HCT116 (cell line): ENCODE results near the gene TNP1. TPM values are rescaled to one million over a fixed set of nuclear protein-coding genes. Genes with fewer than 3 reads are reported as not detected.

ENCODE experiments used
- ATAC-seq: fragments of 200-7000 bp; cut with Tn5 transposase; 2 replicates; pipeline ENCODE4 v1.9.1; 2020; ENCODE audit warnings: mild to moderate bottlenecking, moderate library complexity
- BruUV-seq: library from RNA; stranded (reverse); fragments of 400-500 nt; replicated peaks from 2 replicates; lab custom pipeline; 2021; lab: Mats Ljungman, UMichigan
- CTCF ChIA-PET: fragments of 300-600 bp; sonication (Branson Sonifier 250); formaldehyde crosslinking; loops from one replicate; lab custom pipeline; 2021; ENCODE audit warnings: antibody characterized with exemption; lab: Charles Lee
- POLR2A ChIA-PET: fragments of 300-600, 350-600 bp; sonication (Branson Sonifier 250); formaldehyde crosslinking; loops from one replicate; lab custom pipeline; 2021; ENCODE audit warnings: antibody characterized with exemption; lab: Charles Lee
- RAD21 ChIA-PET, 2 experiments: fragments of 300-600 bp; sonication (Branson Sonifier 250); formaldehyde crosslinking; loops; one replicate each; lab custom pipeline; 2023; ENCODE audit warnings: low total read pairs in 2 of 2; ENCODE audit not compliant: uncharacterized antibody in 2 of 2, unreplicated experiment in 2 of 2, low non-redundant PET in 1 of 2; lab: Charles Lee
- DNase-seq: peaks from one replicate; pipeline ENCODE4 v3.0.0-alpha.2; 2010; ENCODE audit warnings: low read depth, low spot score
- H2AFZ ChIP-seq: fragments of 200-600 bp; shearing (Covaris generic), sonication (generic); 2 replicates; pipeline ENCODE4 v1.6.1; 2017; ENCODE audit warnings: low read depth, mixed run types, mixed read lengths, antibody characterized with exemption, low read length; ENCODE audit not compliant: poor library complexity, severe bottlenecking
- H3K27ac ChIP-seq: 2 replicates; pipeline ENCODE4 v1.5.1; 2012; ENCODE audit warnings: low read depth, low read length
- H3K27me3 ChIP-seq: fragments of 200-600 bp; sonication (generic); 2 replicates; pipeline ENCODE4 v1.6.1; 2016; ENCODE audit warnings: mixed run types, low read length, mixed read lengths; ENCODE audit not compliant: insufficient read depth
- H3K36me3 ChIP-seq, 2 experiments: fragments of 200-500 bp in 1 of 2; fragments of 200-600 bp in 1 of 2; sonication (Bioruptor generic) in 1 of 2; sonication (generic) in 1 of 2; 2 replicates each; pipeline versions ENCODE4 v1.5.1 to v1.6.1; 2014 to 2016; ENCODE audit warnings: low read length in 2 of 2, inconsistent platforms in 1 of 2, mixed read lengths in 1 of 2, mixed run types in 1 of 2; ENCODE audit not compliant: insufficient read depth in 2 of 2, control insufficient read depth in 1 of 2
- H3K4me1 ChIP-seq, 2 experiments: fragments of 200-600 bp in 1 of 2; sonication (generic) in 1 of 2; 2 replicates each; pipeline versions ENCODE4 v1.5.1 to v1.6.1; 2012 to 2017; ENCODE audit warnings: low read length in 2 of 2, inconsistent platforms in 1 of 2, mild to moderate bottlenecking in 1 of 2, mixed read lengths in 1 of 2, mixed run types in 1 of 2, moderate library complexity in 1 of 2; ENCODE audit not compliant: insufficient read depth in 2 of 2, control insufficient read depth in 1 of 2
- H3K4me2 ChIP-seq: fragments of 200-600 bp; sonication (generic); 2 replicates; pipeline ENCODE4 v1.6.1; 2017; ENCODE audit warnings: mixed run types, low read length, mixed read lengths
- H3K4me3 ChIP-seq, 2 experiments: fragments of 200-600 bp in 1 of 2; sonication (generic) in 1 of 2; replicated peaks in 1 of 2; 2 replicates each; pipeline ENCODE4 v1.5.1; 2011 to 2016; ENCODE audit warnings: low read length in 2 of 2, control low read depth in 1 of 2, low read depth in 1 of 2, mild to moderate bottlenecking in 1 of 2, mixed read lengths in 1 of 2, mixed run types in 1 of 2
- H3K79me2 ChIP-seq: fragments of 200-600 bp; sonication (generic); 2 replicates; pipeline ENCODE4 v1.6.1; 2017; ENCODE audit warnings: mild to moderate bottlenecking, mixed run types, low read length, moderate library complexity, mixed read lengths; ENCODE audit not compliant: insufficient read depth
- H3K9ac ChIP-seq: fragments of 200-600 bp; sonication (generic); 2 replicates; pipeline ENCODE4 v1.6.1; 2016; ENCODE audit warnings: low read length, mixed read lengths
- H3K9me2 ChIP-seq: fragments of 200-600 bp; sonication (generic), shearing (Covaris generic); 2 replicates; pipeline ENCODE4 v1.6.1; 2017; ENCODE audit warnings: mixed run types, mild to moderate bottlenecking, moderate library complexity; ENCODE audit not compliant: insufficient read depth
- H3K9me3 ChIP-seq, 2 experiments: fragments of 200-500 bp in 1 of 2; fragments of 200-600 bp in 1 of 2; sonication (Bioruptor generic) in 1 of 2; sonication (generic) in 1 of 2; 2 replicates each; pipeline ENCODE4 v1.6.1; 2014 to 2017; ENCODE audit warnings: low read length in 2 of 2, mixed read lengths in 2 of 2, inconsistent platforms in 1 of 2, low read depth in 1 of 2, mild to moderate bottlenecking in 1 of 2, mixed run types in 1 of 2, moderate library complexity in 1 of 2; ENCODE audit not compliant: control insufficient read depth in 1 of 2, insufficient read depth in 1 of 2
- H4K20me1 ChIP-seq: fragments of 200-600 bp; sonication (generic), shearing (Covaris generic); 2 replicates; pipeline ENCODE4 v1.6.1; 2017; ENCODE audit warnings: mixed run types, mild to moderate bottlenecking, moderate library complexity; ENCODE audit not compliant: insufficient read depth
- CBX3 ChIP-seq: IDR thresholded peaks from 2 replicates; pipeline ENCODE4 v1.6.1; 2012; ENCODE audit warnings: low read depth
- CEBPB ChIP-seq: IDR thresholded peaks from 2 replicates; pipeline ENCODE4 v1.6.1; 2012; ENCODE audit warnings: low read depth
- EGR1 ChIP-seq: IDR thresholded peaks from 2 replicates; pipeline ENCODE4 v1.6.1; 2012; ENCODE audit warnings: low read depth
- EZH2phosphoT487 ChIP-seq: fragments of 200-600 bp; IDR thresholded peaks from 2 replicates; pipeline ENCODE4 v1.6.1; 2018; ENCODE audit warnings: antibody characterized with exemption, borderline replicate concordance
- FOSL1 ChIP-seq: IDR thresholded peaks from 2 replicates; pipeline ENCODE4 v1.6.1; 2012; ENCODE audit warnings: low read depth
- RAD21 ChIP-seq: IDR thresholded peaks from 2 replicates; pipeline ENCODE4 v1.6.1; 2012; ENCODE audit warnings: low read depth, mild to moderate bottlenecking
- SIN3A ChIP-seq: IDR thresholded peaks from 2 replicates; pipeline ENCODE4 v1.6.1; 2012; ENCODE audit warnings: low read depth
- SRF ChIP-seq: IDR thresholded peaks from 2 replicates; pipeline ENCODE4 v1.6.1; 2012; ENCODE audit warnings: low read depth
- TCF7L2 ChIP-seq: IDR thresholded peaks from 2 replicates; pipeline ENCODE4 v1.7.0; 2011; ENCODE audit warnings: borderline replicate concordance, inconsistent platforms; ENCODE audit not compliant: insufficient read depth, insufficient read length; ENCODE audit errors: extremely low read depth
- YY1 ChIP-seq: IDR thresholded peaks from 2 replicates; pipeline ENCODE4 v1.6.1; 2011; ENCODE audit warnings: low read length, low read depth, moderate library complexity, mild to moderate bottlenecking; ENCODE audit not compliant: insufficient replicate concordance; ENCODE audit errors: extremely low read depth
- intact Hi-C: fragments of 100-400 bp; cut with micrococcal nuclease; formaldehyde crosslinking; loops from 2 replicates; pipeline ENCODE4 v1.10.0; 2022
- total RNA-seq: library from RNA; stranded (reverse); gene quantifications from one replicate; pipeline ENCODE4 v1.2.1, GENCODE V29; 2021; ENCODE audit not compliant: unreplicated experiment
- TF ChIP-seq, protein P1 (sequence below): IDR thresholded peaks from 2 replicates; pipeline ENCODE4 v1.6.1; 2011; ENCODE audit warnings: mild to moderate bottlenecking, low read length, moderate library complexity; ENCODE audit not compliant: insufficient replicate concordance; ENCODE audit errors: extremely low read depth
- TF ChIP-seq, protein P2 (sequence below), 3 experiments: fragments of 200-600 bp in 1 of 3; sonication (generic) in 1 of 3; IDR thresholded peaks in 2 of 3; conservative IDR thresholded peaks in 1 of 3; 2 replicates each; pipeline ENCODE4 v1.5.1; 2012 to 2017; ENCODE audit warnings: low read depth in 2 of 3, low read length in 2 of 3, antibody characterized with exemption in 1 of 3, borderline replicate concordance in 1 of 3, control low read depth in 1 of 3, mild to moderate bottlenecking in 1 of 3, mixed read lengths in 1 of 3, mixed run types in 1 of 3, moderate library complexity in 1 of 3; ENCODE audit not compliant: insufficient read depth in 1 of 3

Gene TNP1
- total RNA-seq, 1 experiment from 2014 or later, result not detected

DNA sequence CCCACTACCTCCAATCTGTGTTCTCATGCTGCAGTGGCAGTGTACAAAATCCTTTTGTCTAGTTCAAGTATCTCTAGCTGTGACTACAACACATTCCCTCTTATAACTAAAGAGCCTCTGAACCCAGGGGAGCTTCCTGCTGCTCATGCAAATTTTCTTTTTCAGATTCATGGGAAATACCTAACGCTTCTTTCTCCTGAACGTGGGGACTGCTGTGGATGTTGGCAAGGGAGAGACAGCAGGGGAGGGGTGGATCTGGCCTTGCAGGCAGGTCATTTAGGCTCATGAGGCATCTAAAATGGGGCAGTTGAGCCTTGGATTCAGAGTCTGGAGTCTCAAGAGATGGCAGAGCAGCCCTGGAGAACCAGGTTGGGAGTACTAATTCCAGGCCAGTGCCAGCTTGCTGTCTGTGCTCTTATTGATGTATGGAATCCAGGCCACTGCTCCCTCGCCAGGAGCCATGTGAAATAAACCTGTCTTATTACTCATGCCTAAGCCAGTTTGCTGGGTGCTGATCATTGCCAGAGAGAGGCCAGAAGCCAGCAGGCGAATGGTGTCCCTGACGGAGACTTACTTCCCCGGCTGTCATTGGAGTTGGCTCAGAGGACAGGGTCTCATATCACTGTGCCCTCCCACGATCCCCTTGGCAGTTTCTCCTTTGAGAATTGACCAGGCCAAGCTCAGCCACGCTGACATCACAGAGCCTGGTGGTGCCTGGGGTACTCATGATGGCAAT, 29.2 kb upstream of the TNP1 start:
- CTCF ChIA-PET, result no interaction called here
- TF ChIP-seq, protein P1, sequence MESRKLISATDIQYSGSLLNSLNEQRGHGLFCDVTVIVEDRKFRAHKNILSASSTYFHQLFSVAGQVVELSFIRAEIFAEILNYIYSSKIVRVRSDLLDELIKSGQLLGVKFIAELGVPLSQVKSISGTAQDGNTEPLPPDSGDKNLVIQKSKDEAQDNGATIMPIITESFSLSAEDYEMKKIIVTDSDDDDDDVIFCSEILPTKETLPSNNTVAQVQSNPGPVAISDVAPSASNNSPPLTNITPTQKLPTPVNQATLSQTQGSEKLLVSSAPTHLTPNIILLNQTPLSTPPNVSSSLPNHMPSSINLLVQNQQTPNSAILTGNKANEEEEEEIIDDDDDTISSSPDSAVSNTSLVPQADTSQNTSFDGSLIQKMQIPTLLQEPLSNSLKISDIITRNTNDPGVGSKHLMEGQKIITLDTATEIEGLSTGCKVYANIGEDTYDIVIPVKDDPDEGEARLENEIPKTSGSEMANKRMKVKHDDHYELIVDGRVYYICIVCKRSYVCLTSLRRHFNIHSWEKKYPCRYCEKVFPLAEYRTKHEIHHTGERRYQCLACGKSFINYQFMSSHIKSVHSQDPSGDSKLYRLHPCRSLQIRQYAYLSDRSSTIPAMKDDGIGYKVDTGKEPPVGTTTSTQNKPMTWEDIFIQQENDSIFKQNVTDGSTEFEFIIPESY, result no peak
- TF ChIP-seq CEBPB, result no peak
- TF ChIP-seq, all 23 proteins: peak for 0
- no TSS peak for BruUV-seq
- ChIA-PET POLR2A (no interaction called here), RAD21 (no interaction called here)
- H3K36me3 ChIP-seq, result no peaks in the 10 kb centered on the region
- no peak overlapping the region for H3K27ac ChIP-seq
- intact Hi-C loops, result no loop called here
- H3K9me3 ChIP-seq, result no peaks in the 10 kb centered on the region
- H4K20me1 ChIP-seq, result no peaks in the 10 kb centered on the region
- H3K9ac ChIP-seq, result no peak overlapping the region
- no peak overlapping the region for H2AFZ ChIP-seq
- DNase-seq, result no peak
- H3K4me2 ChIP-seq, result no peak overlapping the region
- H3K4me3 ChIP-seq, result no peak overlapping the region
- H3K9me2 ChIP-seq, result no peaks in the 10 kb centered on the region
- H3K79me2 ChIP-seq, result no peaks in the 10 kb centered on the region
- no peak for ATAC-seq
- H3K4me1 ChIP-seq, result no peaks in the 10 kb centered on the region
- peaks cover 55% of the 10 kb centered on the region for H3K27me3 ChIP-seq

DNA sequence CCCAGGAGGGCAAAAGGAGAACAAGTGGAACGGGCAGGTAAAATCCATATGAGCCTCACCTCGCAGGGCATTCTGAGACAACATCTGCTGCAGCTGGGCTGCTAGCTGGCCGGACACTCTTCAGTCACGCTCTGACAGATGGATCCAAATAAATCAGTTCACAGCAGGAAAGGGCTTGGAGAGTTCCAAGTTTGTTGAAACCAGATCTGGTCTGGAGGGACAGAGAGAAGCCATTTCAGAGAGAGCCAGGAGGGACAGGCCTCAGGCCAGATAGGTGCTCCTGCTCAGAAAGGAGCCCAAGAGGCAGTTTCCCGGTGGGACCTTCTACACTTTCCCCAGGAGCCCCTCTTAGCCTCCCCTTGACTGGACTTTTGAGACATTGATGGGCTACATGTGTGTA, 28.2 kb upstream of the TNP1 start:
- POLR2A ChIA-PET, result no interaction called here

More for the DNA sequence above, 28.2 kb upstream of the TNP1 start:
- H3K9ac ChIP-seq, result no peak overlapping the region
- H3K27ac ChIP-seq, result no peak overlapping the region
- BruUV-seq, result no TSS peak
- no peaks in the 10 kb centered on the region for H3K4me1 ChIP-seq
- ChIA-PET CTCF (no interaction called here), RAD21 (no interaction called here)
- no peaks in the 10 kb centered on the region for H3K79me2 ChIP-seq
- H3K4me3 ChIP-seq, result no peak overlapping the region
- DNase-seq, result no peak
- no peak overlapping the region for H3K4me2 ChIP-seq
- TF ChIP-seq EGR1 (no peak), FOSL1 (no peak), YY1 (no peak), EZH2phosphoT487 (no peak), SRF (no peak), SIN3A (no peak), CBX3 (no peak), RAD21 (no peak), TCF7L2 (no peak)
- TF ChIP-seq, protein P2, sequence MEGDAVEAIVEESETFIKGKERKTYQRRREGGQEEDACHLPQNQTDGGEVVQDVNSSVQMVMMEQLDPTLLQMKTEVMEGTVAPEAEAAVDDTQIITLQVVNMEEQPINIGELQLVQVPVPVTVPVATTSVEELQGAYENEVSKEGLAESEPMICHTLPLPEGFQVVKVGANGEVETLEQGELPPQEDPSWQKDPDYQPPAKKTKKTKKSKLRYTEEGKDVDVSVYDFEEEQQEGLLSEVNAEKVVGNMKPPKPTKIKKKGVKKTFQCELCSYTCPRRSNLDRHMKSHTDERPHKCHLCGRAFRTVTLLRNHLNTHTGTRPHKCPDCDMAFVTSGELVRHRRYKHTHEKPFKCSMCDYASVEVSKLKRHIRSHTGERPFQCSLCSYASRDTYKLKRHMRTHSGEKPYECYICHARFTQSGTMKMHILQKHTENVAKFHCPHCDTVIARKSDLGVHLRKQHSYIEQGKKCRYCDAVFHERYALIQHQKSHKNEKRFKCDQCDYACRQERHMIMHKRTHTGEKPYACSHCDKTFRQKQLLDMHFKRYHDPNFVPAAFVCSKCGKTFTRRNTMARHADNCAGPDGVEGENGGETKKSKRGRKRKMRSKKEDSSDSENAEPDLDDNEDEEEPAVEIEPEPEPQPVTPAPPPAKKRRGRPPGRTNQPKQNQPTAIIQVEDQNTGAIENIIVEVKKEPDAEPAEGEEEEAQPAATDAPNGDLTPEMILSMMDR (IDR thresholded peaks at IDR 0.05 in 2 of 3, conservative IDR thresholded peaks at IDR 0.05 in 1 of 3; ENCODE audit: borderline replicate concordance in 1 of 3, insufficient read depth in 1 of 3, low read depth in 2 of 3, low read length in 2 of 3), result no peak
- intact Hi-C loops, result no loop called here
- no peaks in the 10 kb centered on the region for H4K20me1 ChIP-seq
- H2AFZ ChIP-seq, result no peak overlapping the region
- no peak for ATAC-seq
- no peaks in the 10 kb centered on the region for H3K36me3 ChIP-seq
- no peaks in the 10 kb centered on the region for H3K9me2 ChIP-seq
- no peaks in the 10 kb centered on the region for H3K9me3 ChIP-seq
- peaks cover 52% of the 10 kb centered on the region for H3K27me3 ChIP-seq
